ENCODE measurements around the gene DKK3.

DKK3 gene

DNA sequence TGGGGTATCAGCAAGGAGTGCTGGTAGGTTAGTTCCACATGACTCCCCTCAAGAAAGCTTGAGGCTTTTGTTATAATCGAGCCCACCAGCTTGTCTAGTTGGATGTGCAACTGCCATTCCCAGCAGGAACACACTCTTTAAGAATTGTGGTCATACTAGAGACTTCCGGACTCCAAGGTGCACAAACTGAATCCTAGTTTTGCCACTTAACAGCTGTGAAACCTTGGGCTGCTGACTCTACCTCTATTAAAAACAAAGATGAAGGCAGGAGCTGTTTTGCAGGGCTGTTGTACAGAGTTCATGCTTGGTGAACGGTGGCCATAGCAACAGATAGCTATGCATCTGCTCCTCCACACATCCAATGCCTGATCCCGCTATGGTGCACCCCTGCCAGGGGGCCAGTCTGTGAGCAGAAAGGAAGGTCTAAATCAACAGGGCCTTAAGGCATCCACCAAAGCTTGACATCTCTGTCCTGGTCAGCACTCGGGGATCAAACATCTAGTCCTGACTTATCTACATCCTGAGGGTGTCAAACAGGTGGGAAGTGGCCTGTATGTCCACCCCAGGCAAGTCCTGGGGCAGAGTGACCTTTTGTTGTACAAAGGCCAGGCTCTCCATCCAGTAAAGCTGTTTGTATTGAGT is 36.4 kb downstream of the DKK3 start:
- TF ChIP-seq, protein P1, sequence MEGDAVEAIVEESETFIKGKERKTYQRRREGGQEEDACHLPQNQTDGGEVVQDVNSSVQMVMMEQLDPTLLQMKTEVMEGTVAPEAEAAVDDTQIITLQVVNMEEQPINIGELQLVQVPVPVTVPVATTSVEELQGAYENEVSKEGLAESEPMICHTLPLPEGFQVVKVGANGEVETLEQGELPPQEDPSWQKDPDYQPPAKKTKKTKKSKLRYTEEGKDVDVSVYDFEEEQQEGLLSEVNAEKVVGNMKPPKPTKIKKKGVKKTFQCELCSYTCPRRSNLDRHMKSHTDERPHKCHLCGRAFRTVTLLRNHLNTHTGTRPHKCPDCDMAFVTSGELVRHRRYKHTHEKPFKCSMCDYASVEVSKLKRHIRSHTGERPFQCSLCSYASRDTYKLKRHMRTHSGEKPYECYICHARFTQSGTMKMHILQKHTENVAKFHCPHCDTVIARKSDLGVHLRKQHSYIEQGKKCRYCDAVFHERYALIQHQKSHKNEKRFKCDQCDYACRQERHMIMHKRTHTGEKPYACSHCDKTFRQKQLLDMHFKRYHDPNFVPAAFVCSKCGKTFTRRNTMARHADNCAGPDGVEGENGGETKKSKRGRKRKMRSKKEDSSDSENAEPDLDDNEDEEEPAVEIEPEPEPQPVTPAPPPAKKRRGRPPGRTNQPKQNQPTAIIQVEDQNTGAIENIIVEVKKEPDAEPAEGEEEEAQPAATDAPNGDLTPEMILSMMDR (IDR thresholded peaks at IDR 0.05) = no peak

DNA sequence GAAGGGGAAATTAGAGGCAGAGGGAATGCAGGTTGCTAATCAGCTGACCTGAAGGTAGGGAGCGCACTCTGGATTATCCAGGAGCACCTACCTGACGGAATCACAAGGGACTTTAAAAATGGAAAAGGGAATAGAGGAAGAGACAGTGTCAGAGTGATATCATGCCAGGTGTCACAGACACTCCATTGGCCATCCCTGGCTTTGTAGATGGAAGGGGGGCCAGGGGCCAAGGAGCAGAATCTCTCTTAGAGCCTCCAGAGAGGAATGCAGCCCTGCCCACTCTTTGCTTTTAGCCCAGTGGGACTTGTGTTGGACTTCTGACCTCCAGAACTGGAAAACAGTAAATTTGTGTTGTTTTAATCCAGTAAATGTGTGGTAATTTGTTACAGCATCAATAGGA is 37.9 kb downstream of the DKK3 start:
- TF ChIP-seq, protein P1 (IDR thresholded peaks at IDR 0.05) = no peak

GRCh38 chr11:11969380-11970215 is 38.8 kb downstream of the DKK3 start:
- TF ChIP-seq, protein P1 (IDR thresholded peaks at IDR 0.05) = no peak

- TF ChIP-seq, protein P1 (IDR thresholded peaks at IDR 0.05) = no peak
Measured at GRCh38 chr11:11968511-11969280, 39.7 kb downstream of the DKK3 start.

GRCh38 chr11:11967669-11968510 is 40.5 kb downstream of the DKK3 start:
- TF ChIP-seq, protein P1 (IDR thresholded peaks at IDR 0.05) = no peak

DNA sequence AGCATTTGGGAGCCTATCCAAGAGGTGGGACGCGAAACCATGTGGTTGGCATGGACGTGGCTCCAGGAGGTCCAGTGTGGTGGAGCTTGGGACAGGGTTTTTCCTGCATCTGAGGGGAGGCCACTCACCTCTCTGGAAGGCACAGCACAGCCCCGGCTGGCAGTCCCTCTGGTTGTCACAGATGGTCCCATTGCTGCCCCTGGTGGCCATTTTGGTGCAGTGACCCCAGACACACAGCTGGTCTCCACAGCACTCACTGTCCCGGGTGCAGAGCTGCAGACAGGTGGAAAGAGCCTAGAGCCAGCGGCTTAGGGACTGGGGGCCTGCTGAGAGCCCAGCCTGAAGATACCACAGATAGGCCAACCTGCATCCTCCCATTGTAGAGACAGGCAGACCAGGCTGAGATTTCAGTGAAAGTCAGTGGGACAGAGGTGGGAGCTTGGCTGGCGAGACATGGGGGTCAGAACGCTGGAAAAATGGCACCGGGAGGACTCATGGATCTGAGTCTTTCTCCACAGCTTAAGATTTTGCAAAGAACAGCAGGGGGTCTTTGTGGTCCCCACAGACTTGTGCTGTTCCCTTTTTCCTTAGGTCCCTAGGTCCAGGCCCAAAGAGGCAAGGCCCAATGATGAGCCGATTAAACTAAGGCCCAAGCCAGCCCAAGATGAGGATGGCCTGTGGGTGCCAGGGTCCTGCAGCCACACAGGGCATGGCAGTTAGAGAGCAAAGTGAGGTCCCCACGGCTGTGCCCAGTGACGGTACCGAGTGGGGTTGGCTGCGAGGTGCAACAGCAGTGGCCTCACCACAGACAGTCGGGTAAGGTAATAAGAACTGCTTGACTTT is 41.4 kb downstream of the DKK3 start:
- TF ChIP-seq, protein P1 (IDR thresholded peaks at IDR 0.05) = peak; percentile 88
